GM12878 (cell line): Measurements from ENCODE around the gene NRP1. TPM values are rescaled to one million over a fixed set of nuclear protein-coding genes. Genes with fewer than 3 reads are reported as not detected.

ENCODE experiments used
- CEBPB ChIP-seq, 2 experiments: fragments of 150-350 bp in 1 of 2; IDR thresholded peaks; 2 replicates each; pipeline ENCODE4 v1.6.1; 2012 to 2014; ENCODE audit warnings: low read depth in 2 of 2, low read length in 2 of 2, borderline replicate concordance in 1 of 2, inconsistent platforms in 1 of 2
- ETV6 ChIP-seq, 2 experiments: fragments of 450-650 bp in 1 of 2; IDR thresholded peaks in 1 of 2; conservative IDR thresholded peaks in 1 of 2; 2 replicates each; pipeline ENCODE4 v1.6.1; 2014; ENCODE audit warnings: antibody characterized with exemption in 1 of 2, borderline replicate concordance in 1 of 2, low read depth in 1 of 2, mild to moderate bottlenecking in 1 of 2, moderate library complexity in 1 of 2
- NR2C2 ChIP-seq: IDR thresholded peaks from 2 replicates; pipeline ENCODE4 v1.6.1; 2011; ENCODE audit warnings: borderline replicate concordance, low read depth; ENCODE audit not compliant: control insufficient read depth, insufficient read length
- POLR2AphosphoS2 ChIP-seq: IDR thresholded peaks from 2 replicates; pipeline ENCODE4 v1.6.1; 2011; ENCODE audit warnings: low read depth, mild to moderate bottlenecking, low read length, improper control_type of control experiment, moderate library complexity
- TCF7 ChIP-seq: IDR thresholded peaks from 2 replicates; pipeline ENCODE4 v1.6.1; 2014; ENCODE audit warnings: antibody characterized with exemption, borderline replicate concordance
- polyA plus RNA-seq, 11 experiments: library from polyadenylated mRNA; depleted of rRNA in 4 of 11; unstranded in 6 of 11; stranded (reverse) in 5 of 11; fragments of >200 nt; fragmentation: Nextera tagmentation in 4 of 11; fragmentation: Illumina TruSeq in 1 of 11; extraction: Ambion mirVana in 4 of 11; extraction: Trizol in 1 of 11; gene quantifications; 1 replicate in 1 of 11; 2 replicates in 10 of 11; pipeline versions ENCODE4 v1.2.1 to v1.2.3, GENCODE V29; 2011 to 2016; ENCODE audit warnings: inconsistent platforms in 2 of 11, missing spikeins in 2 of 11, low read depth in 1 of 11
- total RNA-seq, 4 experiments: library from RNA; depleted of rRNA in 3 of 4; stranded (reverse); fragments of >200 nt in 3 of 4; fragmentation: Illumina TruSeq in 1 of 4; extraction: Trizol in 1 of 4; gene quantifications; 2 replicates each; pipeline versions ENCODE4 v1.2.1 to v1.2.3, GENCODE V29; 2013 to 2021
- TF ChIP-seq, protein P1 (sequence below): fragments of 450-650 bp; IDR thresholded peaks from 2 replicates; pipeline ENCODE4 v1.6.1; 2017; ENCODE audit warnings: antibody characterized with exemption, mild to moderate bottlenecking, moderate library complexity
- TF ChIP-seq, protein P2 (sequence below): fragments of 450-650 bp; formaldehyde crosslinking; IDR thresholded peaks from 2 replicates; pipeline ENCODE4 v1.4.0; 2022; ENCODE audit warnings: mild to moderate bottlenecking, moderate library complexity
- TF ChIP-seq, protein P3 (sequence below): fragments of 450-650 bp; IDR thresholded peaks from 2 replicates; pipeline ENCODE4 v1.6.1; 2018; ENCODE audit warnings: mild to moderate bottlenecking, low read depth, moderate library complexity; ENCODE audit not compliant: partially characterized antibody

The NRP1 gene
- total and polyA plus RNA-seq, 10 of the 15 experiments (the other 5 are each of a cell fraction or from before 2014, with no cell fraction given): 0.11 to 12.1 (median 0.52) TPM

DNA sequence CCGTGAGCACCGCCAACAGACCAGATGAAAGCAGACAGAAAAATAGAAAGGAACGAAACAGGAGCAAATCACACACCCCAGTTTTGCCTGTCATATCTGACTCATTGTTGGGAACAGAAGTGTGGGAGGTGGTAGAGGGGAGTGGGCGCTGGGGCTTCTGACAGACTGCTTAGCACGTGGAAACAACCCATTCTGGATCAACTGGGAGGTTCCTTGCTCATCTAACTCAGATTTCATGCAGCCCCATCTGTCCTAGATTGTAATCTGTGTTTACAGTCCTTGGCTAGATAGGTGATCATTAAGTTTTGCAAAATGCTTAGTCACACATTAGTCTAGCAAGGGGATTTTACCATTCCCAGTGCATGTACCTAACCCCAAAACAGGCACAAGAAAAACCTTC, 154.1 kb downstream of the NRP1 start (continued):
- TF ChIP-seq ETV6 (conservative IDR thresholded peaks at IDR 0.05 in 1 of 2, IDR thresholded peaks at IDR 0.05 in 1 of 2; ENCODE audit: borderline replicate concordance in 1 of 2, low read depth in 1 of 2): no peak
- no peak for TF ChIP-seq CEBPB (IDR thresholded peaks at IDR 0.05; ENCODE audit: borderline replicate concordance in 1 of 2, low read depth in 2 of 2, low read length in 2 of 2)
- TF ChIP-seq POLR2AphosphoS2: no peak
- TF ChIP-seq TCF7: no peak
- TF ChIP-seq, protein P1, sequence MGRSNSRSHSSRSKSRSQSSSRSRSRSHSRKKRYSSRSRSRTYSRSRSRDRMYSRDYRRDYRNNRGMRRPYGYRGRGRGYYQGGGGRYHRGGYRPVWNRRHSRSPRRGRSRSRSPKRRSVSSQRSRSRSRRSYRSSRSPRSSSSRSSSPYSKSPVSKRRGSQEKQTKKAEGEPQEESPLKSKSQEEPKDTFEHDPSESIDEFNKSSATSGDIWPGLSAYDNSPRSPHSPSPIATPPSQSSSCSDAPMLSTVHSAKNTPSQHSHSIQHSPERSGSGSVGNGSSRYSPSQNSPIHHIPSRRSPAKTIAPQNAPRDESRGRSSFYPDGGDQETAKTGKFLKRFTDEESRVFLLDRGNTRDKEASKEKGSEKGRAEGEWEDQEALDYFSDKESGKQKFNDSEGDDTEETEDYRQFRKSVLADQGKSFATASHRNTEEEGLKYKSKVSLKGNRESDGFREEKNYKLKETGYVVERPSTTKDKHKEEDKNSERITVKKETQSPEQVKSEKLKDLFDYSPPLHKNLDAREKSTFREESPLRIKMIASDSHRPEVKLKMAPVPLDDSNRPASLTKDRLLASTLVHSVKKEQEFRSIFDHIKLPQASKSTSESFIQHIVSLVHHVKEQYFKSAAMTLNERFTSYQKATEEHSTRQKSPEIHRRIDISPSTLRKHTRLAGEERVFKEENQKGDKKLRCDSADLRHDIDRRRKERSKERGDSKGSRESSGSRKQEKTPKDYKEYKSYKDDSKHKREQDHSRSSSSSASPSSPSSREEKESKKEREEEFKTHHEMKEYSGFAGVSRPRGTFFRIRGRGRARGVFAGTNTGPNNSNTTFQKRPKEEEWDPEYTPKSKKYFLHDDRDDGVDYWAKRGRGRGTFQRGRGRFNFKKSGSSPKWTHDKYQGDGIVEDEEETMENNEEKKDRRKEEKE: no peak
- TF ChIP-seq NR2C2: no peak
- TF ChIP-seq, protein P2, sequence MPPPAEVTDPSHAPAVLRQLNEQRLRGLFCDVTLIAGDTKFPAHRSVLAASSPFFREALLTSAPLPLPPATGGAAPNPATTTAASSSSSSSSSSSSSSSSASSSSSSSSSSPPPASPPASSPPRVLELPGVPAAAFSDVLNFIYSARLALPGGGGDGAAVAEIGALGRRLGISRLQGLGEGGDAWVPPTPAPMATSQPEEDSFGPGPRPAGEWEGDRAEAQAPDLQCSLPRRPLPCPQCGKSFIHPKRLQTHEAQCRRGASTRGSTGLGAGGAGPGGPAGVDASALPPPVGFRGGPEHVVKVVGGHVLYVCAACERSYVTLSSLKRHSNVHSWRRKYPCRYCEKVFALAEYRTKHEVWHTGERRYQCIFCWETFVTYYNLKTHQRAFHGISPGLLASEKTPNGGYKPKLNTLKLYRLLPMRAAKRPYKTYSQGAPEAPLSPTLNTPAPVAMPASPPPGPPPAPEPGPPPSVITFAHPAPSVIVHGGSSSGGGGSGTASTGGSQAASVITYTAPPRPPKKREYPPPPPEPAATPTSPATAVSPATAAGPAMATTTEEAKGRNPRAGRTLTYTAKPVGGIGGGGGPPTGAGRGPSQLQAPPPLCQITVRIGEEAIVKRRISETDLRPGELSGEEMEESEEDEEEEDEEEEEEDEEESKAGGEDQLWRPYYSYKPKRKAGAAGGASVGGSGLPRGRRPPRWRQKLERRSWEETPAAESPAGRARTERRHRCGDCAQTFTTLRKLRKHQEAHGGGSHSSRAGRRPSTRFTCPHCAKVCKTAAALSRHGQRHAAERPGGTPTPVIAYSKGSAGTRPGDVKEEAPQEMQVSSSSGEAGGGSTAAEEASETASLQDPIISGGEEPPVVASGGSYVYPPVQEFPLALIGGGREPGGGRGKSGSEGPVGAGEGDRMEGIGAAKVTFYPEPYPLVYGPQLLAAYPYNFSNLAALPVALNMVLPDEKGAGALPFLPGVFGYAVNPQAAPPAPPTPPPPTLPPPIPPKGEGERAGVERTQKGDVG (CRISPR knock-in tag): no peak
- TF ChIP-seq, protein P3, sequence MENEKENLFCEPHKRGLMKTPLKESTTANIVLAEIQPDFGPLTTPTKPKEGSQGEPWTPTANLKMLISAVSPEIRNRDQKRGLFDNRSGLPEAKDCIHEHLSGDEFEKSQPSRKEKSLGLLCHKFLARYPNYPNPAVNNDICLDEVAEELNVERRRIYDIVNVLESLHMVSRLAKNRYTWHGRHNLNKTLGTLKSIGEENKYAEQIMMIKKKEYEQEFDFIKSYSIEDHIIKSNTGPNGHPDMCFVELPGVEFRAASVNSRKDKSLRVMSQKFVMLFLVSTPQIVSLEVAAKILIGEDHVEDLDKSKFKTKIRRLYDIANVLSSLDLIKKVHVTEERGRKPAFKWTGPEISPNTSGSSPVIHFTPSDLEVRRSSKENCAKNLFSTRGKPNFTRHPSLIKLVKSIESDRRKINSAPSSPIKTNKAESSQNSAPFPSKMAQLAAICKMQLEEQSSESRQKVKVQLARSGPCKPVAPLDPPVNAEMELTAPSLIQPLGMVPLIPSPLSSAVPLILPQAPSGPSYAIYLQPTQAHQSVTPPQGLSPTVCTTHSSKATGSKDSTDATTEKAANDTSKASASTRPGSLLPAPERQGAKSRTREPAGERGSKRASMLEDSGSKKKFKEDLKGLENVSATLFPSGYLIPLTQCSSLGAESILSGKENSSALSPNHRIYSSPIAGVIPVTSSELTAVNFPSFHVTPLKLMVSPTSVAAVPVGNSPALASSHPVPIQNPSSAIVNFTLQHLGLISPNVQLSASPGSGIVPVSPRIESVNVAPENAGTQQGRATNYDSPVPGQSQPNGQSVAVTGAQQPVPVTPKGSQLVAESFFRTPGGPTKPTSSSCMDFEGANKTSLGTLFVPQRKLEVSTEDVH: no peak
- TF ChIP-seq, all 136 proteins: peak for 0
